SU-DHL-6 (cell line): ENCODE results near the gene SCN2B.

Experiments used
- H2AFZ ChIP-seq: fragments of 200-600 bp; sonication (generic); 2 replicates; pipeline ENCODE4 v1.6.1; 2014; ENCODE audit warnings: low read depth, mild to moderate bottlenecking, moderate library complexity, mixed read lengths, antibody characterized with exemption, low read length; ENCODE audit not compliant: severe bottlenecking
- H3F3A ChIP-seq: fragments of 200-600 bp; shearing (Covaris generic); 2 replicates; pipeline ENCODE4 v1.6.0; 2016; ENCODE audit warnings: antibody characterized with exemption, mild to moderate bottlenecking; ENCODE audit not compliant: insufficient read depth
- H3K27ac ChIP-seq: fragments of 200-600 bp; sonication (generic); 2 replicates; pipeline ENCODE4 v1.5.1; 2016; ENCODE audit warnings: low read depth, mild to moderate bottlenecking, low read length, moderate library complexity, mixed read lengths
- H3K27me3 ChIP-seq: fragments of 200-600 bp; sonication (generic), shearing (Covaris generic); 2 replicates; pipeline ENCODE4 v1.6.0; 2014; ENCODE audit warnings: mild to moderate bottlenecking, low read length
- H3K36me3 ChIP-seq: fragments of 200-600 bp; sonication (generic); 2 replicates; pipeline ENCODE4 v1.6.1; 2014; ENCODE audit warnings: mild to moderate bottlenecking, low read length, mixed read lengths
- H3K4me2 ChIP-seq: fragments of 300-600, 200-600 bp; shearing (Covaris generic), sonication (generic); 2 replicates; pipeline ENCODE4 v1.6.0; 2014; ENCODE audit warnings: low read length, low read depth, mild to moderate bottlenecking; ENCODE audit not compliant: poor library complexity, severe bottlenecking
- H3K4me3 ChIP-seq: fragments of 200-600 bp; sonication (generic); 2 replicates; pipeline ENCODE4 v1.5.1; 2014; ENCODE audit warnings: antibody characterized with exemption, low read length, mild to moderate bottlenecking, mixed read lengths; ENCODE audit not compliant: insufficient read depth, poor library complexity, severe bottlenecking
- H3K79me2 ChIP-seq: fragments of 200-600 bp; sonication (generic); 2 replicates; pipeline ENCODE4 v1.6.1; 2014; ENCODE audit warnings: mild to moderate bottlenecking, low read length, moderate library complexity; ENCODE audit not compliant: insufficient read depth
- H3K9ac ChIP-seq: fragments of 200-600 bp; sonication (generic); 2 replicates; pipeline ENCODE4 v1.7.0; 2014; ENCODE audit warnings: mild to moderate bottlenecking, low read length
- H3K9me2 ChIP-seq: fragments of 200-600 bp; sonication (generic); replicated peaks from 2 replicates; pipeline ENCODE4 v1.6.1; 2014; ENCODE audit warnings: low read length; ENCODE audit not compliant: insufficient read depth
- H3K9me3 ChIP-seq: fragments of 200-600 bp; sonication (generic); 2 replicates; pipeline ENCODE4 v1.6.1; 2014; ENCODE audit warnings: low read length, mixed read lengths; ENCODE audit not compliant: insufficient read depth
- H4K20me1 ChIP-seq: fragments of 200-600 bp; sonication (generic); 2 replicates; pipeline ENCODE4 v1.6.1; 2014; ENCODE audit warnings: low read depth, mild to moderate bottlenecking, antibody characterized with exemption, low read length, moderate library complexity, mixed read lengths
- CTCF ChIP-seq: fragments of 200-600 bp; sonication (generic); IDR thresholded peaks from one replicate; pipeline ENCODE4 v1.5.1; 2017; ENCODE audit warnings: antibody characterized with exemption, mild to moderate bottlenecking, low read length, moderate library complexity; ENCODE audit not compliant: insufficient read depth, poor library complexity, severe bottlenecking
- EZH2phosphoT487 ChIP-seq: fragments of 200-600 bp; sonication (generic), shearing (Covaris generic); conservative IDR thresholded peaks from 2 replicates; pipeline ENCODE4 v1.6.1; 2018; ENCODE audit warnings: mild to moderate bottlenecking, antibody characterized with exemption, low read length, moderate library complexity, mixed read lengths

SCN2B gene

GRCh38 chr11:118126082-118126838, 50.2 kb downstream of the SCN2B start:
- TF ChIP-seq CTCF (no peak), EZH2phosphoT487 (no peak)
- Histone ChIP-seq H3K4me2 (no peak overlapping the region), H3K27me3 (no peaks in the 10 kb centered on the region), H3K36me3 (no peaks in the 10 kb centered on the region), H3K9ac (no peak overlapping the region), H3F3A (no peaks in the 10 kb centered on the region), H3K9me3 (no peaks in the 10 kb centered on the region), H3K79me2 (no peaks in the 10 kb centered on the region), H2AFZ (no peak overlapping the region), H4K20me1 (no peaks in the 10 kb centered on the region), H3K27ac (no peak overlapping the region), H3K4me3 (no peak overlapping the region), H3K9me2 (no peaks in the 10 kb centered on the region)

GRCh38 chr11:118124929-118125535, 51.4 kb downstream of the SCN2B start:
- H2AFZ ChIP-seq, result no peak overlapping the region
- H4K20me1 ChIP-seq, result no peaks in the 10 kb centered on the region
- H3K9me3 ChIP-seq, result no peaks in the 10 kb centered on the region
- no peaks in the 10 kb centered on the region for H3F3A ChIP-seq
- H3K4me2 ChIP-seq, result no peak overlapping the region
- no peak overlapping the region for H3K27ac ChIP-seq
- no peak overlapping the region for H3K4me3 ChIP-seq
- no peaks in the 10 kb centered on the region for H3K9me2 ChIP-seq
- no peak for TF ChIP-seq EZH2phosphoT487
- TF ChIP-seq CTCF, result no peak
- no peaks in the 10 kb centered on the region for H3K79me2 ChIP-seq
- H3K27me3 ChIP-seq, result no peaks in the 10 kb centered on the region
- H3K9ac ChIP-seq, result no peak overlapping the region
- no peaks in the 10 kb centered on the region for H3K36me3 ChIP-seq

GRCh38 chr11:118120793-118121192, 55.6 kb downstream of the SCN2B start:
- no peaks in the 10 kb centered on the region for H3K27me3 ChIP-seq
- H3K79me2 ChIP-seq, result no peaks in the 10 kb centered on the region
- no peaks in the 10 kb centered on the region for H3F3A ChIP-seq
- no peak overlapping the region for H3K27ac ChIP-seq
- no peak for TF ChIP-seq CTCF
- no peak for TF ChIP-seq EZH2phosphoT487
- no peaks in the 10 kb centered on the region for H3K9me3 ChIP-seq
- no peaks in the 10 kb centered on the region for H3K9me2 ChIP-seq
- H3K9ac ChIP-seq, result no peak overlapping the region
- no peaks in the 10 kb centered on the region for H4K20me1 ChIP-seq
- H3K4me3 ChIP-seq, result no peak overlapping the region
- H3K4me2 ChIP-seq, result no peak overlapping the region
- H2AFZ ChIP-seq, result no peak overlapping the region
- H3K36me3 ChIP-seq, result no peaks in the 10 kb centered on the region
